Measurements from ENCODE around the gene PFDN2. TPM values are rescaled to one million over a fixed set of nuclear protein-coding genes. Genes with fewer than 3 reads are reported as not detected.

PFDN2 gene
- total RNA-seq, 1 donor from 2014 or later, result 139 TPM

GRCh38 chr1:161159087-161159912 lies 41.5 kb upstream of the PFDN2 start, which contains the start of gene USP21:
USP21 (plus strand) TSS chr1:161159500; CDS start chr1:161160641, 1,141 bp downstream.
- H3K27ac Mint-ChIP-seq, result peak within 1 kb of the TSS; percentile 92
- intact Hi-C loops (cut with micrococcal nuclease), result loop anchor here (5.0 kb wide), 1 partner anchor 92 kb away; the partner anchor contains the start of gene ARHGAP30

DNA sequence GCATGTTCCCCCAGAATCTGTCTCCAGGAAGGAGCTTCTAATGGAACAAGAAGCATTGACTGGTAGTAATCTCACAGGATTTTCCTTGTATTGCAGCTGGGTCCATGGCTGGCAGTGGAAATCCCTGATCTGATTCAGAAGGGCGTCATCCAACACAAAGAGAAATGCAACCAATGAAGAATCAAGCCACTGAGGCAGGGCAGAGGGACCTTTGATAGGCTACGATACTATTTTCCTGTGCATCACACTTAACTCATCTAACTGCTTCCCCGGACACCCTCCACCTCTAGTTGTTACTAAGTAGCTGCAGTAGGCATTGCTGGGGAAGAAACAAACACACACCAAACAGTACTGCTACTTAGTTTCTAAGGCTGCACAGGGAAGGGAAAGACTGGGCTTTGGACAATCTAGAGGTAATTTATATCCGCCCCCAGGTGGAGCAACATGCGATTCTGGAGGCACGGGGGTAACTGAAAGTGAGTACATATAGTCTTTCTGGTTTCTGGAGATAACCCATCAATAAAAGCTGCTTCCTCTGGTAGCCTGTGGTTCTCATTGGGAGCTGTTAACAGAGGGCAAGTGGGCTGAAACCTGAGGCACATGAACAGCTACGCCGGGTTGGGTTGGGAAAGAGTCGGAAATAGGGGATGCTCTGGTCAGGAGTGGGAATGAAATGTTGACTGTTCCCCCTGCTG lies 40.6 kb upstream of the PFDN2 start:
- Mint-ChIP-seq H3K4me1 (ENCODE audit: low read depth) (peaks cover 43% of the 10 kb centered on the region), H3K27ac (peak overlapping the region; percentile 92), H3K27me3 (ENCODE audit: low read depth) (no peaks in the 10 kb centered on the region), H3K9me3 (no peaks in the 10 kb centered on the region), H3K4me3 (ENCODE audit: low read depth) (peak overlapping the region; percentile 86), H3K36me3 (ENCODE audit: low read depth) (peaks cover 66% of the 10 kb centered on the region)
- intact Hi-C loops (cut with micrococcal nuclease), result loop anchor here (5.0 kb wide), 1 partner anchor 91 kb away; the partner anchor contains the start of gene ARHGAP30
- no peak for DNase-seq (ENCODE audit: low spot score)

More at GRCh38 chr1:161159087-161159912, 41.5 kb upstream of the PFDN2 start, which contains the start of gene USP21:
- peak; percentile 89 for DNase-seq (ENCODE audit: low spot score)
- Mint-ChIP-seq H3K36me3 (ENCODE audit: low read depth) (peaks cover 74% of the 10 kb centered on the region), H3K27me3 (ENCODE audit: low read depth) (no peaks in the 10 kb centered on the region), H3K4me1 (ENCODE audit: low read depth) (peaks cover 43% of the 10 kb centered on the region), H3K9me3 (no peaks in the 10 kb centered on the region), H3K4me3 (ENCODE audit: low read depth) (peak within 1 kb of the TSS; percentile 86)

DNA sequence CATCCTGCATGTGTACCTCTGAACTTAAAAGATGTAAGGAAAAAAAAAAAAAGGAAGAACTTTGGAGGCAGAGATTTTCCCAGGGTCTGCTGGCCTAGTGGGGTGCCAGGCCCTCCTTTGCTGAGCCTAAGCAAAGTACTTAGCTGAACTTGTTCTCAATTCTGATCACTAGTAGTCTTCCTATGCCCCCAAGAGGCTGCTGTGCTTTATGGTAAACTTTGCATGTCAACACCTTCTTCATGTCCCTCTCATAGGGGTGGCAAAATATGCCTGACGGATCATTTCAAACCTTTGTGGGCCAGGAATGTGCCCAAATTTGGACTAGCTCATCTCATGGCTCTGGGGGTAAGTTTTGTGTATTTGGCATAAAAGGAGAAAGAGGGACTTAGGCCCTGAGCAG lies 40.0 kb upstream of the PFDN2 start:
- peaks cover 41% of the 10 kb centered on the region for H3K4me1 Mint-ChIP-seq (ENCODE audit: low read depth)
- H3K4me3 Mint-ChIP-seq (ENCODE audit: low read depth), result peak overlapping the region; percentile 27
- peak overlapping the region; percentile 38 for H3K27ac Mint-ChIP-seq
- no peaks in the 10 kb centered on the region for H3K27me3 Mint-ChIP-seq (ENCODE audit: low read depth)
- no peaks in the 10 kb centered on the region for H3K9me3 Mint-ChIP-seq
- DNase-seq (ENCODE audit: low spot score), result no peak
- peaks cover 60% of the 10 kb centered on the region for H3K36me3 Mint-ChIP-seq (ENCODE audit: low read depth)
- intact Hi-C loops (cut with micrococcal nuclease), result loop anchor here (5.0 kb wide), 1 partner anchor 91 kb away; the partner anchor contains the start of gene ARHGAP30

GRCh38 chr1:161153682-161154337 lies 36.0 kb upstream of the PFDN2 start, which contains the start of gene UFC1:
UFC1 (plus strand) TSS chr1:161153978; CDS start chr1:161153998, 20 bp downstream.
- no peaks in the 10 kb centered on the region for H3K27me3 Mint-ChIP-seq (ENCODE audit: low read depth)
- H3K4me1 Mint-ChIP-seq (ENCODE audit: low read depth), result peaks cover 21% of the 10 kb centered on the region
- H3K27ac Mint-ChIP-seq, result peak within 1 kb of the TSS; percentile 100
- peak within 1 kb of the TSS; percentile 100 for H3K4me3 Mint-ChIP-seq (ENCODE audit: low read depth)
- H3K9me3 Mint-ChIP-seq, result no peaks in the 10 kb centered on the region
- intact Hi-C loops (cut with micrococcal nuclease), result loop anchor here (1.0 to 2.0 kb wide), 3 partner anchors 22 to 56 kb away; partner anchors contain the start of genes DEDD, KLHDC9, NIT1 and PFDN2
- peaks cover 29% of the 10 kb centered on the region for H3K36me3 Mint-ChIP-seq (ENCODE audit: low read depth)
- peak; percentile 82 for DNase-seq (ENCODE audit: low spot score)

- H3K27me3 Mint-ChIP-seq (ENCODE audit: low read depth), result no peaks in the 10 kb centered on the region
- H3K9me3 Mint-ChIP-seq, result no peaks in the 10 kb centered on the region
- peaks cover 27% of the 10 kb centered on the region for H3K36me3 Mint-ChIP-seq (ENCODE audit: low read depth)
- intact Hi-C loops (cut with micrococcal nuclease), result loop anchor here (1.0 kb wide), 2 partner anchors 21 to 55 kb away; partner anchors contain the start of genes DEDD and KLHDC9
- peak overlapping the region; percentile 79 for H3K27ac Mint-ChIP-seq
- H3K4me3 Mint-ChIP-seq (ENCODE audit: low read depth), result peak overlapping the region; percentile 100
- DNase-seq (ENCODE audit: low spot score), result no peak
- peaks cover 15% of the 10 kb centered on the region for H3K4me1 Mint-ChIP-seq (ENCODE audit: low read depth)
Measured at GRCh38 chr1:161153176-161153575, 35.3 kb upstream of the PFDN2 start.

GRCh38 chr1:161145832-161146231 lies 28.0 kb upstream of the PFDN2 start:
- no peaks in the 10 kb centered on the region for H3K36me3 Mint-ChIP-seq (ENCODE audit: low read depth)
- DNase-seq (ENCODE audit: low spot score), result no peak
- no peak overlapping the region for H3K27ac Mint-ChIP-seq
- intact Hi-C loops (cut with micrococcal nuclease), result no loop called here
- no peak overlapping the region for H3K4me3 Mint-ChIP-seq (ENCODE audit: low read depth)
- H3K9me3 Mint-ChIP-seq, result no peaks in the 10 kb centered on the region
- H3K27me3 Mint-ChIP-seq (ENCODE audit: low read depth), result no peaks in the 10 kb centered on the region
- no peaks in the 10 kb centered on the region for H3K4me1 Mint-ChIP-seq (ENCODE audit: low read depth)

DNA sequence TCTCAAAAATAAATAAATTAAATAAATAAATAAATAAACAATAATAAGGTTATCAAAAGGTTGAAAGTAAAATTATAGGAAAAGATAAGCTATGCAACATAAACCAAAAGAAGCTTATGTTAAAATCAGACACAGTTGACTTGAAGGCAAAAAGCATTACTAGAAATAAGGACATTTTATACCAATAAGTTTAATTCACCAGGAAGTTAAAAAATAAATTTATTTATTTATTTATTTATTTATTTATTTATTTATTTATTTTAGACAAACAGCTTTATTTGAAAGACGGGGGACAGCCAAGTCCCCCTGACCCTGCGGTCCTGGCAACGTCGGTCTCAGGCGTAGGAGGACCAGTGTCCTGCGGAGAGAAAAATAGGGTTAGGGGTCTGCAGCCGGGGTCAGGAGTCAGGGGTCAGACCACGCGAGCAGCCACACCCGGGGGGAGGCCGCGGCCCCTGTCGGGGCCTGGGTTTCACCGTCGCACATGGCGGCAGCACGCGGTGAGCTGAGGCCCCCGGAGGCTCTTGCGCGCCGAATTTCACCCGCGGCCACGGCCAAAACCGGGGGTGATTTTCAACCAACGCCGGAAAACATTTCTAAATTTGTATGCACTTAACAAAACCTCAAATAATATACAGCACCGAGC lies 23.0 kb upstream of the PFDN2 start:
- H3K4me1 Mint-ChIP-seq (ENCODE audit: low read depth), result peaks cover 3% of the 10 kb centered on the region
- no peaks in the 10 kb centered on the region for H3K36me3 Mint-ChIP-seq (ENCODE audit: low read depth)
- H3K27me3 Mint-ChIP-seq (ENCODE audit: low read depth), result no peaks in the 10 kb centered on the region
- no peak for DNase-seq (ENCODE audit: low spot score)
- H3K9me3 Mint-ChIP-seq, result no peaks in the 10 kb centered on the region
- no peak overlapping the region for H3K4me3 Mint-ChIP-seq (ENCODE audit: low read depth)
- H3K27ac Mint-ChIP-seq, result no peak overlapping the region
- intact Hi-C loops (cut with micrococcal nuclease), result no loop called here

DNA sequence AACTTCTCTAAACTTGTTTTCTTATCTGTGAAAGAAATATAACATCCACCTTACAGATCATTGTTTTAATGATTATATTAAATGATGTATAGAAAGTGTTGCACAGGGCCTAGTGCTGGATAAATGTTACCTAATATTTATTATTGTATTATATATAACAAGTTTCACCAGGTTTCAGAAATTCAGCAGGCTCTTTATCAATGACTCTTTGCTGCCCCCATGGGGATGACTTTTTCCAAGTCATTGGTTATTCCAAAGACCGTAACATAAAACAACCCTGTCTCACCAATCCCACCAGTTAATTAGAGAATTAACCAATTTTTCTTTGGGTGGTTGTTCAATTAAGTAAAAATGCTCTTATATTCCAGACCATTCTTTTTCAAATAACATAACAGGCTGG lies 21.9 kb upstream of the PFDN2 start:
- H3K36me3 Mint-ChIP-seq (ENCODE audit: low read depth), result peaks cover 5% of the 10 kb centered on the region
- no peaks in the 10 kb centered on the region for H3K9me3 Mint-ChIP-seq
- peaks cover 6% of the 10 kb centered on the region for H3K4me1 Mint-ChIP-seq (ENCODE audit: low read depth)
- no peak overlapping the region for H3K27ac Mint-ChIP-seq
- intact Hi-C loops (cut with micrococcal nuclease), result no loop called here
- DNase-seq (ENCODE audit: low spot score), result no peak
- no peaks in the 10 kb centered on the region for H3K27me3 Mint-ChIP-seq (ENCODE audit: low read depth)
- H3K4me3 Mint-ChIP-seq (ENCODE audit: low read depth), result no peak overlapping the region

GRCh38 chr1:161138431-161138830 lies 20.6 kb upstream of the PFDN2 start:
- DNase-seq (ENCODE audit: low spot score), result no peak
- Mint-ChIP-seq H3K27me3 (ENCODE audit: low read depth) (no peaks in the 10 kb centered on the region), H3K36me3 (ENCODE audit: low read depth) (peaks cover 5% of the 10 kb centered on the region), H3K27ac (no peak overlapping the region), H3K4me3 (ENCODE audit: low read depth) (no peak overlapping the region), H3K9me3 (no peaks in the 10 kb centered on the region), H3K4me1 (ENCODE audit: low read depth) (peaks cover 6% of the 10 kb centered on the region)
- intact Hi-C loops (cut with micrococcal nuclease), result no loop called here

- no peaks in the 10 kb centered on the region for H3K9me3 Mint-ChIP-seq
- no peak overlapping the region for H3K4me3 Mint-ChIP-seq (ENCODE audit: low read depth)
- H3K4me1 Mint-ChIP-seq (ENCODE audit: low read depth), result peaks cover 6% of the 10 kb centered on the region
- no peak for DNase-seq (ENCODE audit: low spot score)
- no peak overlapping the region for H3K27ac Mint-ChIP-seq
- peaks cover 5% of the 10 kb centered on the region for H3K36me3 Mint-ChIP-seq (ENCODE audit: low read depth)
- no peaks in the 10 kb centered on the region for H3K27me3 Mint-ChIP-seq (ENCODE audit: low read depth)
- intact Hi-C loops (cut with micrococcal nuclease), result no loop called here
Measured at GRCh38 chr1:161137881-161138280, 20.0 kb upstream of the PFDN2 start.

DNA sequence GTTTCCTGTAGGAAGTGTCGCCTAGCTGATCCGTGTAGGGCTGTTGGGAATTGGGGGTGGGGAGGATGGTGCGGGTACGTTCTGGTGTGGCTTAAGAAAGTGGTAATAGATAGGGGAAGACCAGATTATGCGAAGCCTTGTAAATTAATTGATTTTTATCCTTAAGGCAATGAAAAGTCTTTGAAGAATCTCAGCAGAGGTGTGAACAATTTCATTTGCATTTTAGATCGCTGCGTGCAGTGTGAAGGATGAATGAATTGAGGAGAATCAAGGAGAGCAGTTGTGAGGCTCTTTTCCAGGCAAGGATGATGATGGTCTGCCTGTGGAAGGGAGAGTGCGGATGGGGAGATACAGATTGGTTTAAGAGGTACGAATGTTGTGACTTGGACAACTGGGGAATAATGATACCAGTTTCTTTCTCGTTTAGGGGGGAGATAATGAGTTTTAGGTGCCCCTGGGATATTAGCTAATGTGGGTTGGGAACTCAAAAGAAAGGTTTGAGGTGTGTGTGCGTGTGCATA lies 15.4 kb upstream of the PFDN2 start:
- Mint-ChIP-seq H3K36me3 (ENCODE audit: low read depth) (peaks cover 33% of the 10 kb centered on the region), H3K4me3 (ENCODE audit: low read depth) (no peak overlapping the region), H3K9me3 (no peaks in the 10 kb centered on the region)

More for the DNA sequence above, 15.4 kb upstream of the PFDN2 start:
- no peak overlapping the region for H3K27ac Mint-ChIP-seq
- intact Hi-C loops (cut with micrococcal nuclease), result loop anchor here (2.0 to 5.0 kb wide), 4 partner anchors 40 to 121 kb away; partner anchors contain the start of gene B4GALT3
- no peak for DNase-seq (ENCODE audit: low spot score)
- H3K4me1 Mint-ChIP-seq (ENCODE audit: low read depth), result peaks cover 32% of the 10 kb centered on the region
- no peaks in the 10 kb centered on the region for H3K27me3 Mint-ChIP-seq (ENCODE audit: low read depth)
